ENCODE data around the gene SRRM2. TPM values are rescaled to one million over a fixed set of nuclear protein-coding genes. Genes with fewer than 3 reads are reported as not detected.

The SRRM2 gene
- polyA plus RNA-seq, 3 donors, result 19.0 to 1,186 (median 31.8) TPM

GRCh38 chr16:2726923-2727322 lies 25.5 kb upstream of the SRRM2 start:
- Mint-ChIP-seq H3K27ac (no peak overlapping the region), H3K27me3 (ENCODE audit: low read depth in 3 of 3) (peaks cover 2 to 13% (median 5%) of the 10 kb centered on the region in 3 donors), H3K4me1 (peaks cover 2% of the 10 kb centered on the region), H3K4me3 (no peak overlapping the region), H3K9me3 (no peaks in the 10 kb centered on the region), H3K36me3 (no peaks in the 10 kb centered on the region)
- H2AFZ ChIP-seq (ENCODE audit: insufficient read depth, low read depth, low read length, poor library complexity, severe bottlenecking), result no peak overlapping the region
- no peak for DNase-seq
- no peak overlapping the region for H3K9ac ChIP-seq (ENCODE audit: insufficient read depth, low read length, poor library complexity, severe bottlenecking)
- no peak overlapping the region for H3K27ac ChIP-seq (ENCODE audit: low read depth in 1 of 2, low read length in 2 of 2)
- H3K4me2 ChIP-seq (replicated peaks; ENCODE audit: extremely low read depth, low read length, poor library complexity, severe bottlenecking), result no peak overlapping the region
- no peaks in the 10 kb centered on the region for H3K4me1 ChIP-seq (ENCODE audit: control insufficient read depth in 1 of 2, insufficient read depth in 2 of 2, low read length in 2 of 2)
- H3K9me3 ChIP-seq (replicated peaks in 1 of 2; ENCODE audit: control insufficient read depth in 1 of 2, insufficient read depth in 1 of 2, low read length in 2 of 2), result no peaks in the 10 kb centered on the region
- no CpG with 5 or more reads among the region's 5 CpGs for WGBS (ENCODE audit: insufficient coverage)
- no peaks in the 10 kb centered on the region for H4K20me1 ChIP-seq (ENCODE audit: insufficient read depth, low read length)
- intact Hi-C loops (cut with micrococcal nuclease), result no loop called here
- H3K27me3 ChIP-seq (ENCODE audit: control insufficient read depth in 2 of 2, insufficient read depth in 2 of 2, low read length in 2 of 2), result no peaks in the 10 kb centered on the region
- TF ChIP-seq, protein P1, sequence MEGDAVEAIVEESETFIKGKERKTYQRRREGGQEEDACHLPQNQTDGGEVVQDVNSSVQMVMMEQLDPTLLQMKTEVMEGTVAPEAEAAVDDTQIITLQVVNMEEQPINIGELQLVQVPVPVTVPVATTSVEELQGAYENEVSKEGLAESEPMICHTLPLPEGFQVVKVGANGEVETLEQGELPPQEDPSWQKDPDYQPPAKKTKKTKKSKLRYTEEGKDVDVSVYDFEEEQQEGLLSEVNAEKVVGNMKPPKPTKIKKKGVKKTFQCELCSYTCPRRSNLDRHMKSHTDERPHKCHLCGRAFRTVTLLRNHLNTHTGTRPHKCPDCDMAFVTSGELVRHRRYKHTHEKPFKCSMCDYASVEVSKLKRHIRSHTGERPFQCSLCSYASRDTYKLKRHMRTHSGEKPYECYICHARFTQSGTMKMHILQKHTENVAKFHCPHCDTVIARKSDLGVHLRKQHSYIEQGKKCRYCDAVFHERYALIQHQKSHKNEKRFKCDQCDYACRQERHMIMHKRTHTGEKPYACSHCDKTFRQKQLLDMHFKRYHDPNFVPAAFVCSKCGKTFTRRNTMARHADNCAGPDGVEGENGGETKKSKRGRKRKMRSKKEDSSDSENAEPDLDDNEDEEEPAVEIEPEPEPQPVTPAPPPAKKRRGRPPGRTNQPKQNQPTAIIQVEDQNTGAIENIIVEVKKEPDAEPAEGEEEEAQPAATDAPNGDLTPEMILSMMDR (IDR thresholded peaks at IDR 0.05), result no peak
- no peaks in the 10 kb centered on the region for H3K36me3 ChIP-seq (replicated peaks in 1 of 2; ENCODE audit: control insufficient read depth in 1 of 2, insufficient read depth in 2 of 2, low read length in 2 of 2)
- H3K79me2 ChIP-seq (ENCODE audit: insufficient read depth, low read length), result no peaks in the 10 kb centered on the region
- H3K4me3 ChIP-seq (replicated peaks in 1 of 3; ENCODE audit: low read depth in 2 of 3, low read length in 3 of 3), result no peak overlapping the region

- Histone ChIP-seq H3K27ac (ENCODE audit: low read depth in 1 of 2, low read length in 2 of 2) (no peak overlapping the region), H4K20me1 (ENCODE audit: insufficient read depth, low read length) (no peaks in the 10 kb centered on the region), H3K27me3 (ENCODE audit: control insufficient read depth in 2 of 2, insufficient read depth in 2 of 2, low read length in 2 of 2) (no peaks in the 10 kb centered on the region), H3K9ac (ENCODE audit: insufficient read depth, low read length, poor library complexity, severe bottlenecking) (no peak overlapping the region), H3K4me3 (replicated peaks in 1 of 3; ENCODE audit: low read depth in 2 of 3, low read length in 3 of 3) (no peak overlapping the region), H3K79me2 (ENCODE audit: insufficient read depth, low read length) (no peaks in the 10 kb centered on the region), H3K4me2 (replicated peaks; ENCODE audit: extremely low read depth, low read length, poor library complexity, severe bottlenecking) (no peak overlapping the region), H2AFZ (ENCODE audit: insufficient read depth, low read depth, low read length, poor library complexity, severe bottlenecking) (no peak overlapping the region), H3K4me1 (ENCODE audit: control insufficient read depth in 1 of 2, insufficient read depth in 2 of 2, low read length in 2 of 2) (no peaks in the 10 kb centered on the region), H3K36me3 (replicated peaks in 1 of 2; ENCODE audit: control insufficient read depth in 1 of 2, insufficient read depth in 2 of 2, low read length in 2 of 2) (no peaks in the 10 kb centered on the region), H3K9me3 (replicated peaks in 1 of 2; ENCODE audit: control insufficient read depth in 1 of 2, insufficient read depth in 1 of 2, low read length in 2 of 2) (no peaks in the 10 kb centered on the region)
- Mint-ChIP-seq H3K4me3 (no peak overlapping the region), H3K36me3 (no peaks in the 10 kb centered on the region), H3K27me3 (ENCODE audit: low read depth in 3 of 3) (peaks cover 2 to 12% (median 5%) of the 10 kb centered on the region in 3 donors), H3K4me1 (peaks cover 2% of the 10 kb centered on the region), H3K27ac (no peak overlapping the region), H3K9me3 (peaks cover 0 to 2% (median 0%) of the 10 kb centered on the region in 7 donors)
- DNase-seq, result no peak
- WGBS (ENCODE audit: insufficient coverage), result no CpG with 5 or more reads among the region's 7 CpGs
- intact Hi-C loops (cut with micrococcal nuclease), result no loop called here
- TF ChIP-seq, protein P1 (IDR thresholded peaks at IDR 0.05), result no peak
Measured at GRCh38 chr16:2728034-2728433, 24.4 kb upstream of the SRRM2 start.

Measured in CD14-positive monocyte (primary cell).